Measurements from ENCODE around the gene LGALS9B.
"Not testable (repeated sequence)": the region's sequence is repeated elsewhere in the genome, so short reads cannot be mapped to it uniquely, and the experiment has no call there.

Gene LGALS9B

GRCh38 chr17:20466999-20467398 is 340 bp downstream of the LGALS9B start:
- DNase-seq (ENCODE audit: low read depth, low spot score) = not testable (repeated sequence)

- not testable (repeated sequence) for DNase-seq (ENCODE audit: low read depth, low spot score)
Observed at GRCh38 chr17:20466553-20466952, 786 bp downstream of the LGALS9B start.

GRCh38 chr17:20465535-20465934 is 1.8 kb downstream of the LGALS9B start:
- not testable (repeated sequence) for DNase-seq (ENCODE audit: low read depth, low spot score)

DNA sequence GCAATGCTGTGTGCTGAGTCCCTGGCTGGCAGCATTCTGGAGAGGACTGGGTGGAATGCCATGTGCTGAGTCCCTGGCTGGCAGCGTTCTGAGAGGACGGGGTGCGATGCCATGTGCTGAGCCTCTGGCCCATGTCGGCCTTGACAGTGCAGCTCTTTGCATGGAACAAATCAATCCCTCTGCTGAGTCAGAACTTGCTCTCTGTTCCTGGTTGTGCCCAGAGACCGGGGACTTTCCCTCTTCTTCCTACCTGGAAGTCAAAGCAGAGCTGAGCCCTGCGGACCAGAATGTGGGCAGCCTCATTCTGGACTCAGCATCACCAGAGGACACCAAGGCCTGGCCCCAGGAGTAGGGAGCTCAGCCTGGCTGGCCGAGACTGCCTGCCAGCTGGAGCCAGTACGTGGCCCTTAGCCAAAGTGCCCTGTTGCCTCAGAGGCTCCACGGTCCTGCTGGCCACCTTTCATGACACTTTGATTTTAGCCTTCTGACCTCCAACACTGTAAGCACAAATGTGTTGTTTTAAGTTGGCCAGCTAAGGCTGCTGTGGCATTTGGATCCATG is 2.4 kb downstream of the LGALS9B start:
- DNase-seq (ENCODE audit: low read depth, low spot score) = not testable (repeated sequence)

GRCh38 chr17:20462158-20462557 is 5.2 kb downstream of the LGALS9B start:
- DNase-seq (ENCODE audit: low read depth, low spot score) = not testable (repeated sequence)

GRCh38 chr17:20457848-20458381 is 9.4 kb downstream of the LGALS9B start:
- not testable (repeated sequence) for DNase-seq (ENCODE audit: low read depth, low spot score)

- DNase-seq (ENCODE audit: low read depth, low spot score) = not testable (repeated sequence)
Observed at GRCh38 chr17:20455106-20455505, 12.2 kb downstream of the LGALS9B start.

GRCh38 chr17:20453820-20454434 is 13.4 kb downstream of the LGALS9B start:
- not testable (repeated sequence) for DNase-seq (ENCODE audit: low read depth, low spot score)

- DNase-seq (ENCODE audit: low read depth, low spot score) = not testable (repeated sequence)
Observed at GRCh38 chr17:20450852-20451251, 16.5 kb downstream of the LGALS9B start.

DNA sequence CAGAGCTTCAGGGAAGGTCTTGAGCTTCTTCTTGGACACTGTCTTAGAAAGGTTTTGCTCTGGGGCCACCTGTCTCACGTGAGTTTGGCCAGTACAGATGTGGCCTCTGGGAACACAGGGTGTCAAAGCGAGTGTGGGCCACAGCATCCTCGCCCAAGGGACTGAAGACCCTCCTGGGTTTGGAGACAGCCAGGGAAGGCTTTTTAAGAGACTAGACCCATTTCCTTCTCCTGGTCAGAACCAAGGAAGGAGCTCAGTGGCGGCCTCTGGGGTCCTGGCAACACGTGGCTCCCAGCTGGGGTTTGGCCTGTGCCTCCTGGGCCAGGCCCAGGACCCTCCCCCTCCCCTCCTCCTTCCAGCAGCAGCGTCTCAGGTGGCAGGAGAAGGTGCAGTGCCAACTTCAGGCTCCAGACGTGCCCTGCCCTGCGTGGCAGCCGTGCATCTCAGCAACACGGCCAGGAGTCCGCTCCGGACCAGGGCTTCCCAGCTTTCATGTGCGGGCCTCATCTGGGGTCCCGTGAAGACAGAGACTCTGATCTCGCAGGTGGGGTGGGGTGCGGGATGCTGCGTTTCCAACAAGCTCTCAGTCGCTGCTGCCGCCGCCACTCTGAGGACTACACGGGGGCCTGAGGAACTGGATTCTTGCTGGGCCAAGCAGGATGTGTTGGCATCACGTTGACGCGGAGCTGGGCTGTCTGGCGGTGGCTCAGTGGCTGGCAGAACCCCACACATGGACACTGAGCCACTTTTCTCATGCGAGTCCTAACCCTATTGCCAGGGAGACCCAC is 19.6 kb downstream of the LGALS9B start:
- DNase-seq (ENCODE audit: low read depth, low spot score) = not testable (repeated sequence)

DNA sequence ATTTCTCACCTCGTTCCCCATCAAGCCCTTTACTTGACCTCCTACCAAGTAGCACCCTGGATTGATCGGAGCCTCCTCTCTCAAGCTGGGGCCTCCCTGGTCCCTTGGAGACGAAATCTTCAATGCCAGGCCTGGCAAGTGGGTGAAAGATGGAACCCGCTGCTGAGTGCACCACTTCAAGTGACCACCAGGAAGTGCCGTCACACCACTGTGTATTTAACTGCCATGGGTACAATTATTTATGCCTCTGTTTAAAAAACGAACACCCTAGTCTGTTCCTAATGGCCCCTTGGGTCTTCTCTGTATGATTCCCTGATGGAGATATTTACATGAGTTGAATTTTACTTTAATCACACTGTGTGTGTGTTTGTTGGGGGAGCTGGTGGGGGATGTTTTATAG is 20.4 kb downstream of the LGALS9B start:
- not testable (repeated sequence) for DNase-seq (ENCODE audit: low read depth, low spot score)

DNA sequence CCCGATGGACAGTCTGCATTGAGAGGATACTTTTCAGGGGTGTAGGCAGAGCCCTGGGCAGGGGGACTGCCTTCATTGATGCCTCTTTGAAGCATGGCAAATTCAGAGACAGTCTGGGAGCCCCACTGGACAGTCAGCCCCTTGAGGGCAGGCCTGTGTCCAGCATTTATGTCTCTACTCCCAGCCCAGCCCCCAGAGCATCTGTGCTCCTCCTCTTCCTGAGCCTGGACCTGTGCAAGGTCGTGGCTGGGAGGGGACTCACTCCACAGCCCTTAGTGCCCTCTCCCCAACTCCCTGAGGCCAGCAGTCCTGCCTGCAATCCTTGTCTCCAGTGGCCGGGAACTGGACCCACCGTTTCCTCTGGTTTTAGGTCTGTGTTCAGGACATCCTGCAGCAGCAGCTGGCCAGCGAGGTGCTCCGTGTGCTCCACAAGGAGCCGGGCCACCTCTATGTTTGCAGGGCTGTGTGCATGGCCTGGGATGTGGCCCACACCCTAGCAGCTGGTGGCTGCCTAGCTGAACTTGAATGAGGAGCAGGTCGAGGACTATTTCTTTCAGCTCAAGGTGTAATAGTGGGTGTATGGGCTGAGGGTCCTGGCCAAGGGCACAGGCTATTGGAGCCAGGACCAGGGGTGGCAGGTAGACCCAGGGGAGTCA is 22.6 kb downstream of the LGALS9B start:
- not testable (repeated sequence) for DNase-seq (ENCODE audit: low read depth, low spot score)

DNA sequence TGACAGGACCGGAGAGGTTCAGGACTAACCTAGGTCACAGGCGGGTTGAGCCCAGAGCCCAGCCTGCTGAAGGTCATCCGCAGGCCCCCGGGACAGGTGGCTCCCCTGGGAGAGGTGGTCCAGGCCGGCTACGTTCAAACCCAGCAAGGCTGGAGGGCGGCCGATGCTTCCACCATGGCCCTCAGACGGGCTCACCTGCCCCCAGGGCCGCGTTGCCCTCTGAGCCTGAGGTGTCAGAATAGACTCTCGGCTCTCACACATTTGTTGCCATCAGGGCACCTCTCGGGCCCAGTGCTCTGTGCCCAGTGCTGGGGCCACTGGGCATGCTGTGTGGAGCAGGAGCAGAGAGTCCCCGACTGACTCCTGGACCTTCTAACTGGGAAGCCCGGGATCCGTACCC is 23.2 kb downstream of the LGALS9B start:
- not testable (repeated sequence) for DNase-seq (ENCODE audit: low read depth, low spot score)

DNA sequence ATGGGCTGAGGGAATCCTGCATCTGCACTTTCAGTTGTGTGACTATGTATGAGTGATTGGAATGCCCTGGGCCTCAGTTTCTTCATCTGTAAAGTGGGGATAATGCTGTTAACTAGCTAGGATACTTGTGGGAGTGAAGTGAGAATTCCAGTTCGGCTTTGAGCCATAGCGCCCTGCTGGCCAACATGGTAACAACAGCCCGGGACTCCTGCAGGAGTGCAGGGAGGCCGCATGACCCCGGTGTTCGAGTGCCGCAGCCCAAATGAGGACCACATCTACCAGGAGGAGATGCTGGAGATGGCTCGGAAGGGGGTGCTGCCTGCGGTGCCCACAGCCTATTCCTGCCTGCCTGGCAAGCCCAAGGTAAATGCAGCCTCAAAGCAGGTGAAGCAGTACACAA is 23.7 kb downstream of the LGALS9B start:
- DNase-seq (ENCODE audit: low read depth, low spot score) = not testable (repeated sequence)

GRCh38 chr17:20440665-20441064 is 26.7 kb downstream of the LGALS9B start:
- DNase-seq (ENCODE audit: low read depth, low spot score) = not testable (repeated sequence)

DNA sequence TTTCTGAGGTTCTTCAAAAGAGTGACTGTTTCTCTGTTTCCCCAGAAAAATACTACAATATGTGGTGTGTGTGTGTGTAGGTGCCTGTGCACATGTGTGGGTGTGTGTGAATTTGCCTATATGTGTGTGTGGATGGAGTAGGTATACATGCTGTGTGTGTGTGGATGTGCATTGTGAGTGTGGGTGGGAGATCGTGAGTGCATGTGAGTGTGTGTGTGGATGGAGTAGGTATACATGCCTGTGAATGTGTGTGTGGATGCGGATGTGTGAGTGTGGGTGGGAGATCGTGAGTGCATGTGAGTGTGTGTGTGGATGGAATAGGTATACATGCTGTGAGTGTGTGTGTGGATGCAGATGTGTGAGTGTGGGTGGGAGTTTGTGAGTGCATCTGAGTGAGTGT is 32.2 kb downstream of the LGALS9B start:
- DNase-seq (ENCODE audit: low read depth, low spot score) = not testable (repeated sequence)

DNA sequence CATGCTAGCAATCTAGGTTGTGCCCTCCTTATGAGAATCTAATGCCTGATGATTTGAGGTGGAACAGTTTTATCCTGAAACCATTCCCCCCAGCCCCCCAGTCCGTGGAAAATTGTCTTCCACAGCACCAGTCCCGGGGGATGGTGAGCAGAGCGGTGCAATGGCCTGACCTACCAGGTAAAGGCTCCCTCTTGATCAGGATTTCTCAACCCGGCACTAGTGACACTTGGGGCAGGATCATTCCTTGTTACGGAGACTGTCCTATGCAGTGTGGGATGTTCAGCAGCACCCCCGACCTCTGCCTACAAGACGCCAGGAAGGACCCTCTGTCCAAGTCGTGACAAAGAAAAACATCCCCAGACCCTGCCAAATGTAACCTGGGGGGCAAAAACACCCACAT is 34.0 kb downstream of the LGALS9B start:
- DNase-seq (ENCODE audit: low read depth, low spot score) = not testable (repeated sequence)

DNA sequence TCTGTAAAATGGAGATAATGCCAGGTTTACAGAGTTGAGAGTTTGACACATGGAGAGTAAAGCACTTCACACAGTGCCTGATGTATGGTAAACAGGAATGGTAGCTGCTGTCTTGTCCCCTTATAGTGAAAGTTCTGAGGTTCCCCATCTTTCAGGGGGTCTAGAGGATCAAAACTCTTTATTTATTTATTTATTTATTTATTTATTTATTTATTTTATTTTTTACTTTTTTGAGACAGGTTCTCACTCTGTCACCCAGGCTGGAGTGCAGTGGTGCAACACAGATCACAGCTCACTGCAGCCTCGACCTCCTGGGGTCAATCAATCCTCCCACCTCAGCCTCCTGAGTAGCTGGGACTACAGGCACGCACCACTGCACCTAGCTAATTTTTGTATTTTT is 40.1 kb downstream of the LGALS9B start:
- not testable (repeated sequence) for DNase-seq (ENCODE audit: low read depth, low spot score)

GRCh38 chr17:20422826-20423225 is 44.5 kb downstream of the LGALS9B start:
- not testable (repeated sequence) for DNase-seq (ENCODE audit: low read depth, low spot score)

- not testable (repeated sequence) for DNase-seq (ENCODE audit: low read depth, low spot score)
Observed at GRCh38 chr17:20418838-20419237, 48.5 kb downstream of the LGALS9B start.

- not testable (repeated sequence) for DNase-seq (ENCODE audit: low read depth, low spot score)
Observed at GRCh38 chr17:20417492-20418080, 49.8 kb downstream of the LGALS9B start.

Measured in iPS DF 19.7 (cell line).